ENCODE data around the gene MRPL36. TPM values are rescaled to one million over a fixed set of nuclear protein-coding genes. Genes with fewer than 3 reads are reported as not detected.

MRPL36 gene
- total and polyA plus RNA-seq, 9 of the 15 experiments (the other 6 are each of a cell fraction or from before 2014, with no cell fraction given), result 78.3 to 557 (median 124) TPM

GRCh38 chr5:1805736-1806135 is 6.1 kb upstream of the MRPL36 start:
- Histone ChIP-seq H4K20me1 (replicated peaks; ENCODE audit: control insufficient read depth, insufficient read depth, low read length) (peaks cover 4% of the 10 kb centered on the region; the same call in 1 of the 2 replicates), H3K9me3 (replicated peaks; ENCODE audit: control insufficient read depth, insufficient read depth, low read depth, low read length) (no peaks in the 10 kb centered on the region), H3K9me1 (ENCODE audit: control insufficient read depth, insufficient read depth, low read length) (peaks cover 3% of the 10 kb centered on the region), H3K27ac (ENCODE audit: extremely low read depth, low read depth, low read length) (no peak overlapping the region), H3K79me2 (ENCODE audit: control insufficient read depth, insufficient read depth, low read length) (peaks cover 99% of the 10 kb centered on the region), H3K36me3 (ENCODE audit: control insufficient read depth, insufficient read depth, low read length) (peaks cover 88% of the 10 kb centered on the region), H3K9ac (ENCODE audit: insufficient read depth in 1 of 2, low read depth in 2 of 2, low read length in 2 of 2) (no peak overlapping the region), H3K27me3 (ENCODE audit: control insufficient read depth in 2 of 2, insufficient read depth in 2 of 2, low read length in 2 of 2) (no peaks in the 10 kb centered on the region), H3K4me2 (ENCODE audit: insufficient read depth, low read length) (no peak overlapping the region), H3K4me3 (no peak overlapping the region), H3K4me1 (replicated peaks in 1 of 2; ENCODE audit: control insufficient read depth in 2 of 2, insufficient read depth in 2 of 2, low read length in 2 of 2) (peaks cover 0 to 15% of the 10 kb centered on the region in 2 experiments; a peak in 2 of 5 replicates), H2AFZ (ENCODE audit: low read depth, low read length) (no peak overlapping the region)
- 98% methylated on average over 10 of the region's 10 CpGs for WGBS (ENCODE audit: insufficient coverage, low coverage, missing lambda C conversion rate)
- FAIRE-seq (no peak), ATAC-seq (no peak), DNase-seq (ENCODE audit: extremely low read depth in 1 of 4, low spot score in 3 of 4) (no peak)
- intact Hi-C loops (cut with micrococcal nuclease) (no loop called here), in situ Hi-C loops (cut with MboI) (no loop called here)
- POLR2A ChIA-PET, result no interaction called here
- BruUV-seq (replicated peaks), result no TSS peak
- TF ChIP-seq RBFOX2 (IDR thresholded peaks at IDR 0.05; ENCODE audit: low read depth, low read length) (0 out of 2 replicates have a peak, but pooled peaks have one; percentile 26), ZFX (CRISPR knock-in tag; IDR thresholded peaks at IDR 0.05) (no peak)
- CTCF ChIA-PET (ENCODE audit: low intra/inter-chr PET ratio), result no interaction called here

- peaks cover 0 to 16% of the 10 kb centered on the region in 2 experiments; a peak in 3 of 5 replicates for H3K4me1 ChIP-seq (replicated peaks in 1 of 2; ENCODE audit: control insufficient read depth in 2 of 2, insufficient read depth in 2 of 2, low read length in 2 of 2)
- H3K27me3 ChIP-seq (ENCODE audit: control insufficient read depth in 2 of 2, insufficient read depth in 2 of 2, low read length in 2 of 2), result no peaks in the 10 kb centered on the region
- in situ Hi-C loops (cut with MboI), result no loop called here
- H3K4me3 ChIP-seq, result no peak overlapping the region
- no peak overlapping the region for H3K9ac ChIP-seq (ENCODE audit: insufficient read depth in 1 of 2, low read depth in 2 of 2, low read length in 2 of 2)
- 94% methylated on average over 4 of the region's 4 CpGs for whole genome bisulfite sequencing (ENCODE audit: insufficient coverage, low coverage, missing lambda C conversion rate)
- no peak for ATAC-seq
- no peak for FAIRE-seq
- POLR2A ChIA-PET, result no interaction called here
- H3K27ac ChIP-seq (ENCODE audit: extremely low read depth, low read depth, low read length), result no peak overlapping the region
- intact Hi-C loops (cut with micrococcal nuclease), result no loop called here
- H3K79me2 ChIP-seq (ENCODE audit: control insufficient read depth, insufficient read depth, low read length), result peaks cover 100% of the 10 kb centered on the region
- H2AFZ ChIP-seq (ENCODE audit: low read depth, low read length), result no peak overlapping the region
- H3K4me2 ChIP-seq (ENCODE audit: insufficient read depth, low read length), result no peak overlapping the region
- H3K9me1 ChIP-seq (ENCODE audit: control insufficient read depth, insufficient read depth, low read length), result no peaks in the 10 kb centered on the region
- CTCF ChIA-PET (ENCODE audit: low intra/inter-chr PET ratio), result no interaction called here
- H3K9me3 ChIP-seq (replicated peaks; ENCODE audit: control insufficient read depth, insufficient read depth, low read depth, low read length), result no peaks in the 10 kb centered on the region
- no TSS peak for BruUV-seq (replicated peaks)
- H3K36me3 ChIP-seq (ENCODE audit: control insufficient read depth, insufficient read depth, low read length), result peaks cover 84% of the 10 kb centered on the region
- no peak for DNase-seq (ENCODE audit: extremely low read depth in 1 of 4, low spot score in 3 of 4)
- peaks cover 4% of the 10 kb centered on the region; the same call in 1 of the 2 replicates for H4K20me1 ChIP-seq (replicated peaks; ENCODE audit: control insufficient read depth, insufficient read depth, low read length)
- no peak for TF ChIP-seq PHB (CRISPR knock-in tag; IDR thresholded peaks at IDR 0.05)
- TF ChIP-seq ZNF121 (CRISPR knock-in tag; conservative IDR thresholded peaks at IDR 0.05), result no peak
- no peak for TF ChIP-seq ZFP91 (CRISPR knock-in tag; IDR thresholded peaks at IDR 0.05)
- TF ChIP-seq TFAM (CRISPR knock-in tag; conservative IDR thresholded peaks at IDR 0.05), result no peak
- TF ChIP-seq ZKSCAN8 (CRISPR knock-in tag; IDR thresholded peaks at IDR 0.05), result no peak
These were observed 5.7 kb upstream of the MRPL36 start for GRCh38 chr5:1805326-1805725.

Measured in K562 (cell line).